ENCODE data around the gene TMEM35B. TPM values are rescaled to one million over a fixed set of nuclear protein-coding genes. Genes with fewer than 3 reads are reported as not detected.
"Not testable (repeated sequence)": the region's sequence is repeated elsewhere in the genome, so short reads cannot be mapped to it uniquely, and the experiment has no call there.

The TMEM35B gene
- total and polyA plus RNA-seq, 2 experiments from 2014 or later = 7.6 to 27.1 TPM

- H3K27me3 Mint-ChIP-seq (ENCODE audit: insufficient read depth, low read depth, poor library complexity); ATAC-seq: not testable (repeated sequence)
- peaks cover 21% of the 10 kb centered on the region; the same call in 2 of the 3 replicates for H3K9me3 Mint-ChIP-seq
Measured at GRCh38 chr1:34968297-34968696, 16.9 kb downstream of the TMEM35B start.

GRCh38 chr1:34967672-34968071 is 17.5 kb downstream of the TMEM35B start:
- H3K27ac Mint-ChIP-seq; H3K27ac ChIP-seq (ENCODE audit: low read depth); H2AFZ ChIP-seq; H3K36me3 Mint-ChIP-seq (ENCODE audit: low read depth); H3K79me2 ChIP-seq (replicated peaks; ENCODE audit: insufficient read depth); DNase-seq (ENCODE audit: low spot score); H3K4me3 ChIP-seq; H3F3A ChIP-seq (replicated peaks; ENCODE audit: low read depth); H3K27me3 Mint-ChIP-seq (ENCODE audit: insufficient read depth, low read depth, poor library complexity); H4K20me1 ChIP-seq (replicated peaks; ENCODE audit: insufficient read depth); ATAC-seq; H3K9me2 ChIP-seq (ENCODE audit: insufficient read depth); H3K4me2 ChIP-seq; H3K36me3 ChIP-seq (ENCODE audit: insufficient read depth); H3K4me3 Mint-ChIP-seq; H3K27me3 ChIP-seq (ENCODE audit: insufficient read depth): not testable (repeated sequence)
- H3K4me1 ChIP-seq (ENCODE audit: insufficient read depth) = peaks cover 13% of the 10 kb centered on the region
- Mint-ChIP-seq H3K4me1 (peaks cover 10% of the 10 kb centered on the region), H3K9me3 (peaks cover 21% of the 10 kb centered on the region; the same call in 2 of the 3 replicates)

More at GRCh38 chr1:34968297-34968696, 16.9 kb downstream of the TMEM35B start:
- H4K20me1 ChIP-seq (replicated peaks; ENCODE audit: insufficient read depth); H3K79me2 ChIP-seq (replicated peaks; ENCODE audit: insufficient read depth); H3F3A ChIP-seq (replicated peaks; ENCODE audit: low read depth); H3K4me3 ChIP-seq; H3K27ac ChIP-seq (ENCODE audit: low read depth); H3K4me3 Mint-ChIP-seq; H3K36me3 Mint-ChIP-seq (ENCODE audit: low read depth); H3K36me3 ChIP-seq (ENCODE audit: insufficient read depth); H3K27me3 ChIP-seq (ENCODE audit: insufficient read depth); H3K9me2 ChIP-seq (ENCODE audit: insufficient read depth); H2AFZ ChIP-seq; DNase-seq (ENCODE audit: low spot score); H3K27ac Mint-ChIP-seq; H3K4me2 ChIP-seq: not testable (repeated sequence)
- H3K4me1 Mint-ChIP-seq = peaks cover 10% of the 10 kb centered on the region
- peaks cover 13% of the 10 kb centered on the region for H3K4me1 ChIP-seq (ENCODE audit: insufficient read depth)

GRCh38 chr1:34965597-34965996 is 19.6 kb downstream of the TMEM35B start:
- Histone ChIP-seq H4K20me1 (replicated peaks; ENCODE audit: insufficient read depth) (no peaks in the 10 kb centered on the region), H3K27ac (ENCODE audit: low read depth) (no peak overlapping the region), H3K36me3 (ENCODE audit: insufficient read depth) (0 out of 2 replicates have a peak, but pooled peaks cover 4% of the 10 kb centered on the region), H3K27me3 (ENCODE audit: insufficient read depth) (no peaks in the 10 kb centered on the region), H3K4me3 (no peak overlapping the region), H3K79me2 (replicated peaks; ENCODE audit: insufficient read depth) (no peaks in the 10 kb centered on the region), H3K4me1 (ENCODE audit: insufficient read depth) (0 out of 2 replicates have a peak, but pooled peaks cover 8% of the 10 kb centered on the region), H3K9me2 (ENCODE audit: insufficient read depth) (no peaks in the 10 kb centered on the region), H3K4me2 (no peak overlapping the region), H3F3A (replicated peaks; ENCODE audit: low read depth) (no peaks in the 10 kb centered on the region), H2AFZ (no peak overlapping the region)
- H3K4me3 Mint-ChIP-seq = no peak overlapping the region
- TF ChIP-seq ZNF462 (CRISPR knock-in tag; IDR thresholded peaks at IDR 0.05) (no peak), STAT1 (IDR thresholded peaks at IDR 0.05; ENCODE audit: unreplicated experiment) (no peak), CREB1 (CRISPR knock-in tag; IDR thresholded peaks at IDR 0.05; ENCODE audit: low read depth) (no peak)
- no peak for DNase-seq (ENCODE audit: low spot score)
- no peaks in the 10 kb centered on the region for H3K27me3 Mint-ChIP-seq (ENCODE audit: insufficient read depth, low read depth, poor library complexity)
- peaks cover 21% of the 10 kb centered on the region; the same call in 2 of the 3 replicates for H3K9me3 Mint-ChIP-seq
- no peak for ATAC-seq
- no peaks in the 10 kb centered on the region for H3K4me1 Mint-ChIP-seq
- 0 out of 3 replicates have a peak, but pooled peaks cover 3% of the 10 kb centered on the region for H3K36me3 Mint-ChIP-seq (ENCODE audit: low read depth)
- H3K27ac Mint-ChIP-seq = no peak overlapping the region

Data from GM23338 (cell line).